Stimulated activated effector memory CD8-positive, alpha-beta T cell treated with anti-CD3 and anti-CD28 coated beads, Interleukin-12 subunit alpha, Interleukin-12 subunit beta, amount 100 ng/mL, for 72 hours (primary cell): ENCODE results near the gene TACR1.
A peak's percentile ranks its signal among the peaks of the same experiment; 100 is the strongest.

ENCODE experiments used
- ATAC-seq: fragments of 150-1000 bp; cut with Tn5 transposase; 2 replicates; pipeline ENCODE4 v1.10.0; 2021
- DNase-seq, 2 donors: peaks; one replicate each; pipeline ENCODE4 v3.0.0; 2021 to 2022; ENCODE audit warnings: low spot score in 2 of 2
- H3K27ac Mint-ChIP-seq: one replicate; pipeline ENCODE4 v1.8.0; 2022; ENCODE audit warnings: mild to moderate bottlenecking, mixed read lengths
- H3K36me3 Mint-ChIP-seq: one replicate; pipeline ENCODE4 v1.8.0; 2022; ENCODE audit warnings: mild to moderate bottlenecking, mixed read lengths
- H3K4me1 Mint-ChIP-seq: one replicate; pipeline ENCODE4 v1.8.0; 2022; ENCODE audit warnings: mixed read lengths
- H3K4me3 Mint-ChIP-seq: one replicate; pipeline ENCODE4 v1.8.0; 2022; ENCODE audit warnings: mild to moderate bottlenecking, mixed read lengths
- H3K9me3 Mint-ChIP-seq: one replicate; pipeline ENCODE4 v1.8.0; 2022; ENCODE audit warnings: mixed read lengths

The TACR1 gene

DNA sequence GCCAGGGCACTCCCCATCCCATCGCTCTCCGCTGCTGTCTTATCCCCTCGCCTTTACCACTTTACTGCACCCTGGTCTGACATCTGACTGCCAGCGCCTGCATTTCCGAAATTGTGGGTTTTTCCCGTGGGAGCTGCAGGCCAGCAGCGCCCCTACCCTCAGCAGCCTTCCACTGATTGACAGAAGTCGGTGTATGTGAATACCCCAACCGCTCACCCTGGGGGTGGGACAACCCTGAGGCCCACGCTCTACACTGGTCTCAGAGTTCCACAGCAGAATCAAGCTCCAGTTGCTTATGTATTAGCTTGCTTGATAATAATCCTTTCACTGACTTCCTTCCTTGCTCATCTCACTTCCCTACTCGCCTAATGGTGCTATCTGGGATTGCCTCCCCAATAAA, 178.8 kb downstream of the TACR1 start:
- H3K9me3 Mint-ChIP-seq: no peaks in the 10 kb centered on the region
- ATAC-seq: no peak
- no peaks in the 10 kb centered on the region for H3K36me3 Mint-ChIP-seq
- H3K27ac Mint-ChIP-seq: no peak overlapping the region
- DNase-seq: no peak
- no peak overlapping the region for H3K4me3 Mint-ChIP-seq
- no peaks in the 10 kb centered on the region for H3K4me1 Mint-ChIP-seq

GRCh38 chr2:75019790-75020189, 179.5 kb downstream of the TACR1 start:
- DNase-seq (no peak), ATAC-seq (no peak)
- Mint-ChIP-seq H3K36me3 (no peaks in the 10 kb centered on the region), H3K9me3 (peaks cover under 1% of the 10 kb centered on the region), H3K27ac (no peak overlapping the region), H3K4me1 (no peaks in the 10 kb centered on the region), H3K4me3 (no peak overlapping the region)

- Mint-ChIP-seq H3K4me3 (no peak overlapping the region), H3K4me1 (no peaks in the 10 kb centered on the region), H3K9me3 (peaks cover 5% of the 10 kb centered on the region), H3K27ac (no peak overlapping the region), H3K36me3 (no peaks in the 10 kb centered on the region)
- no peak for DNase-seq
- no peak for ATAC-seq
These were observed 181.2 kb downstream of the TACR1 start for GRCh38 chr2:75018162-75018561.

DNA sequence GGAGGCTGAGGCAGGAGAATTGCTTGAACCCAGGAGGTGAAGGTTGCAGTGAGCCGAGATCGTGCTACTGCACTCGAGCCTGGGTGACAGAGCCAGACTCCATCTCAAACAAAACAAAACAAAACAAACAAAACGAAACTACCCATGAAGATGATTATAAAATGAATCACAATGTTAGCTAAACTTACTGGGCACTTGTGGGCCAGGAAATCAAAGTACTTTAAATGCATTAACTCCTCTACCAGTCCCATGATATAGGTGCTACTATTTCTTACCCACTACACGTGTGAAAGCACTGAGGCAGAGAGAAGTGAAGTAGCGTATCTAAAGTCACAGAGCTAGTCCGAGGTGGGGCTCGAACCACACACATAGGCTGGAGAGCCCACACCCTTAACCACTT, 187.2 kb downstream of the TACR1 start:
- ATAC-seq (no peak), DNase-seq (no peak)
- Mint-ChIP-seq H3K4me1 (no peaks in the 10 kb centered on the region), H3K9me3 (peaks cover 5% of the 10 kb centered on the region), H3K36me3 (no peaks in the 10 kb centered on the region), H3K27ac (no peak overlapping the region), H3K4me3 (no peak overlapping the region)

DNA sequence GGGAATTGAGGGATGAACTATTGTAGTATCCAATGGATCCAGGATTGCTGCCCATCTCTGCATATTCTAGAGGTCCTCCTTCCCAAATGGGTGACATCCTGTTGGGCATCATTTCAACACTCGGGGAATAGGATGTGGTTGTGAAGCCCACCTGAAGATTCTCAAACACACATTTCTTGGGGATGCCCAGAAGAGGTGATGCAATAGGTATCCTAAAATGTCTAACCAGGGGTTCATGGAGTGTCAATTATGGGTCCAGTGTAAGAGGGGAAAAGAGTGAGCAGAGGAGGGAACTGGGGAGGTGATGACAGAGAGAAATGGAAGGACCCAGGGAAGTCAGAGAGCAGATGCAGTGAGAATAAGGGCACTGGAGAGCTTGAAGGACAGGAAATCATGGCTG, 188.7 kb downstream of the TACR1 start:
- Mint-ChIP-seq H3K9me3 (peaks cover 5% of the 10 kb centered on the region), H3K4me3 (no peak overlapping the region), H3K36me3 (no peaks in the 10 kb centered on the region), H3K4me1 (no peaks in the 10 kb centered on the region), H3K27ac (no peak overlapping the region)
- ATAC-seq: no peak
- DNase-seq: no peak

GRCh38 chr2:75007819-75008218, 191.5 kb downstream of the TACR1 start:
- H3K9me3 Mint-ChIP-seq: no peaks in the 10 kb centered on the region
- no peaks in the 10 kb centered on the region for H3K36me3 Mint-ChIP-seq
- no peak overlapping the region for H3K4me3 Mint-ChIP-seq
- DNase-seq: no peak
- no peak overlapping the region for H3K27ac Mint-ChIP-seq
- no peak for ATAC-seq
- H3K4me1 Mint-ChIP-seq: no peaks in the 10 kb centered on the region

DNA sequence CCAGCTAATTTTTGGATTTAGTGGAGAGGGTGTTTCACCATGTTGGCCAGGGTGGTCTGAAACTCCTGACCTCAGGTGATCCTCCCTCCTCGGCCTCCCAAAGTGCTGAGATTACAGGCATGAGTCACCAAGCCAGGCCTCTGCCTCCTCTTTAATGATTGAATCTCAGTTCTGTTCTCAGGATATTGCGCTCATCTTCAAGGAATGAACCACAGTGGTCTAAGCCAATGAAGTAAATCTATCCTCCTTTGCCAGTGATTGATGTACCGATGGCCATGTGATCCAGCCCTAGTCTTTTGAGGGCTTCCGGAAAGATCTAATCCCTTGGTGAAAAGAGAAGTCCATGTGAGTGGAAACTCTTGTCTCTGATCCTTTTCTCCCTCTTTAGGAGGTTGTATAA, 192.3 kb downstream of the TACR1 start:
- DNase-seq: no peak
- no peaks in the 10 kb centered on the region for H3K36me3 Mint-ChIP-seq
- no peaks in the 10 kb centered on the region for H3K4me1 Mint-ChIP-seq

GRCh38 chr2:75006041-75006440, 193.3 kb downstream of the TACR1 start:
- Mint-ChIP-seq H3K27ac (no peak overlapping the region), H3K4me3 (no peak overlapping the region), H3K9me3 (no peaks in the 10 kb centered on the region), H3K4me1 (no peaks in the 10 kb centered on the region), H3K36me3 (no peaks in the 10 kb centered on the region)
- DNase-seq: no peak
- ATAC-seq: no peak

More for the DNA sequence above, 192.3 kb downstream of the TACR1 start:
- ATAC-seq: no peak
- no peaks in the 10 kb centered on the region for H3K9me3 Mint-ChIP-seq
- H3K27ac Mint-ChIP-seq: no peak overlapping the region
- no peak overlapping the region for H3K4me3 Mint-ChIP-seq

DNA sequence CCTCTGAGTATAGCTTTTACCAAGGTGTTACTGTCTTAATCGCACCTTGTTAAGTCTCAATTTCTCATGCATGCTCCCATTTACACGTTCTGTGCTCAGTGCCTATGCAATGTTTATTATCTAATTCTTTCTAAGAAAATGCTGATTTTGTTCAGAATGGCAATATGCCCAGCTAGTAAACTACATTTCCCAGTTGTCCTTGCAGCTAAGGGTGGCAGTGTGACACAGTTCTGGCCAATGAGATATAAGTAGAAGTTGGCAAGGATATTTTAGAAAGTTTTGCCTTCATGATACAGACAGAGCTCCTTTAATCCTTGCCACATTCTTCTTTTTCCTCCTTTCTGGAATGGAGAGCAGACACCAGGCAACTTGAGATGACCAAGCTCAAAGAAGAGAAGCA, 195.5 kb downstream of the TACR1 start:
- ATAC-seq (no peak), DNase-seq (no peak)
- Mint-ChIP-seq H3K27ac (no peak overlapping the region), H3K4me3 (no peak overlapping the region), H3K4me1 (no peaks in the 10 kb centered on the region), H3K36me3 (no peaks in the 10 kb centered on the region), H3K9me3 (no peaks in the 10 kb centered on the region)

- Mint-ChIP-seq H3K4me1 (no peaks in the 10 kb centered on the region), H3K9me3 (no peaks in the 10 kb centered on the region), H3K36me3 (no peaks in the 10 kb centered on the region), H3K27ac (no peak overlapping the region), H3K4me3 (no peak overlapping the region)
- no peak for ATAC-seq
- no peak for DNase-seq
These were observed 196.0 kb downstream of the TACR1 start for GRCh38 chr2:75003276-75003675.

DNA sequence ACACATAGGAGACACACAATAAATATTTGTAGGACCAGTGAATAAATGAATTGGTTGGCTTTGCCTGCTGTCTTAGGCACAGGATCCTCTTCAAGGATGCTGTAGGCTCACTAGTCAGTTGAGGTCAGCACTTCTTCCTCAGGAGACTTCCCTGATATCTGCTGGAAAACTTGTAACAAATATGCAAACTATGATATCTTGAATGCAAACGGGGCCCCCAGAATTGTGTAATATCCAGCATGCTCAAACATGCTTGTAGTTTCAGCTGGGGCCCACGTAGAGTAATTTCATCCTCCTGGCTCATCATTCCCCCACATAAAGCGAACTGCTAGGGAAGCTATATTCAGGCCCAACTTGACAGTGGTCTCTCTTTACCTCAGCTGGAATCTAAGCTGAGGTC, 197.3 kb downstream of the TACR1 start:
- no peaks in the 10 kb centered on the region for H3K36me3 Mint-ChIP-seq
- H3K4me3 Mint-ChIP-seq: no peak overlapping the region
- no peaks in the 10 kb centered on the region for H3K9me3 Mint-ChIP-seq
- no peak for ATAC-seq
- H3K27ac Mint-ChIP-seq: no peak overlapping the region
- DNase-seq: no peak
- H3K4me1 Mint-ChIP-seq: no peaks in the 10 kb centered on the region

GRCh38 chr2:74999468-74999867, 199.9 kb downstream of the TACR1 start:
- no peaks in the 10 kb centered on the region for H3K9me3 Mint-ChIP-seq
- DNase-seq: no peak
- H3K4me1 Mint-ChIP-seq: no peaks in the 10 kb centered on the region
- H3K36me3 Mint-ChIP-seq: no peaks in the 10 kb centered on the region
- no peak for ATAC-seq
- no peak overlapping the region for H3K4me3 Mint-ChIP-seq
- peak overlapping the region; percentile 21 for H3K27ac Mint-ChIP-seq
